ENCODE data around the gene ZNF560.

The ZNF560 gene

GRCh38 chr19:9485140-9485539 lies 13.3 kb downstream of the ZNF560 start:
- no peak overlapping the region for H3K4me3 ChIP-seq (ENCODE audit: low read depth, low read length)
- in situ Hi-C loops (cut with HindIII; ENCODE audit: low sequenced_read_pairs): no loop called here
- no peak for DNase-seq (ENCODE audit: low read depth)
- TF ChIP-seq, protein P1, sequence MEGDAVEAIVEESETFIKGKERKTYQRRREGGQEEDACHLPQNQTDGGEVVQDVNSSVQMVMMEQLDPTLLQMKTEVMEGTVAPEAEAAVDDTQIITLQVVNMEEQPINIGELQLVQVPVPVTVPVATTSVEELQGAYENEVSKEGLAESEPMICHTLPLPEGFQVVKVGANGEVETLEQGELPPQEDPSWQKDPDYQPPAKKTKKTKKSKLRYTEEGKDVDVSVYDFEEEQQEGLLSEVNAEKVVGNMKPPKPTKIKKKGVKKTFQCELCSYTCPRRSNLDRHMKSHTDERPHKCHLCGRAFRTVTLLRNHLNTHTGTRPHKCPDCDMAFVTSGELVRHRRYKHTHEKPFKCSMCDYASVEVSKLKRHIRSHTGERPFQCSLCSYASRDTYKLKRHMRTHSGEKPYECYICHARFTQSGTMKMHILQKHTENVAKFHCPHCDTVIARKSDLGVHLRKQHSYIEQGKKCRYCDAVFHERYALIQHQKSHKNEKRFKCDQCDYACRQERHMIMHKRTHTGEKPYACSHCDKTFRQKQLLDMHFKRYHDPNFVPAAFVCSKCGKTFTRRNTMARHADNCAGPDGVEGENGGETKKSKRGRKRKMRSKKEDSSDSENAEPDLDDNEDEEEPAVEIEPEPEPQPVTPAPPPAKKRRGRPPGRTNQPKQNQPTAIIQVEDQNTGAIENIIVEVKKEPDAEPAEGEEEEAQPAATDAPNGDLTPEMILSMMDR (IDR thresholded peaks at IDR 0.05; ENCODE audit: low read depth, low read length, missing control alignments): no peak

GRCh38 chr19:9474975-9475374 lies 23.4 kb downstream of the ZNF560 start:
- no peak overlapping the region for H3K4me3 ChIP-seq (ENCODE audit: low read depth, low read length)
- in situ Hi-C loops (cut with HindIII; ENCODE audit: low sequenced_read_pairs): no loop called here
- TF ChIP-seq, protein P1 (IDR thresholded peaks at IDR 0.05; ENCODE audit: low read depth, low read length, missing control alignments): no peak
- no peak for DNase-seq (ENCODE audit: low read depth)

DNA sequence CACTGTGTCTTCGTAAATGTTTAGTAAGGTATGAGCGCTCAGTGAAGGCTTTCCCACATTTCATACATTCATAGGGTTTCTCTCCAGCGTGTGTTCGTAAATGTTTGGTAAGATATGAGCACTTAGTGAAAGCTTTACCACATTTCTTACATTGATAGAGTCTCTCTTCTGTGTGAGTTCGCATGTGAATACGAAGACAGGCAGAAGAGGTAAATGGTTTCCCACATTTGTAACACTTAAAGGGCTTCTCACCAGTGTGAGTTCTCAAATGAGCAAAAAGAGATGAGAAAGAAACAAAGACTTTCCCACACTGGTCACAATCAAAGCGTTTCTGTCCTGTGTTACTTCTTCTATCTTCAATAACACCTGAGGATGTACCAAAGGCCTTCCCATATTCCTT lies 31.3 kb downstream of the ZNF560 start:
- in situ Hi-C loops (cut with HindIII; ENCODE audit: low sequenced_read_pairs): loop anchor here (5.0 kb wide), 1 partner anchor 40 kb away; no protein-coding TSS in a partner anchor
- TF ChIP-seq, protein P1 (IDR thresholded peaks at IDR 0.05; ENCODE audit: low read depth, low read length, missing control alignments): no peak
- H3K4me3 ChIP-seq (ENCODE audit: low read depth, low read length): no peak overlapping the region
- no peak for DNase-seq (ENCODE audit: low read depth)

DNA sequence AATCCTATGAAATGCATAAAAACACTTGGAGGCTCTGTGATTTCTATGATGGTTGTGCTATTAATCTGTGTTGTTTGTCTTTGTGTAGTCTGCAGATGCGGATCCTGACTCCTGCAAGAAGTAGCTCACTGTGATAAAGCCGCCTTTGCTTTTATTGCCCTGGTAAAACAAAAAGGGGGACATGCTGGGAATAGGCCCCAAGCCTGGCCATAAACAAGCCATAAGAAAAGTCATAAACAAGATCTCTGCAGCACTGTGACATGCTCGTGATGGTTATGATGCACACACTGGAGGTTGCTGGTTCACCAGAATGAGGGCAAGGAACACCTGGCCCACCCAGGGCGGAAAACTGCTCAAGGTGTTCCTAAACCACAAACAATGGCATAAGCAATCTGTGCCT lies 36.5 kb downstream of the ZNF560 start:
- in situ Hi-C loops (cut with HindIII; ENCODE audit: low sequenced_read_pairs): no loop called here
- TF ChIP-seq, protein P1 (IDR thresholded peaks at IDR 0.05; ENCODE audit: low read depth, low read length, missing control alignments): no peak
- H3K4me3 ChIP-seq (ENCODE audit: low read depth, low read length): no peak overlapping the region
- DNase-seq (ENCODE audit: low read depth): no peak

GRCh38 chr19:9456018-9456689 lies 42.3 kb downstream of the ZNF560 start:
- TF ChIP-seq, protein P1 (IDR thresholded peaks at IDR 0.05; ENCODE audit: low read depth, low read length, missing control alignments): no peak
- DNase-seq (ENCODE audit: low read depth): no peak
- H3K4me3 ChIP-seq (ENCODE audit: low read depth, low read length): no peak overlapping the region
- in situ Hi-C loops (cut with HindIII; ENCODE audit: low sequenced_read_pairs): no loop called here

DNA sequence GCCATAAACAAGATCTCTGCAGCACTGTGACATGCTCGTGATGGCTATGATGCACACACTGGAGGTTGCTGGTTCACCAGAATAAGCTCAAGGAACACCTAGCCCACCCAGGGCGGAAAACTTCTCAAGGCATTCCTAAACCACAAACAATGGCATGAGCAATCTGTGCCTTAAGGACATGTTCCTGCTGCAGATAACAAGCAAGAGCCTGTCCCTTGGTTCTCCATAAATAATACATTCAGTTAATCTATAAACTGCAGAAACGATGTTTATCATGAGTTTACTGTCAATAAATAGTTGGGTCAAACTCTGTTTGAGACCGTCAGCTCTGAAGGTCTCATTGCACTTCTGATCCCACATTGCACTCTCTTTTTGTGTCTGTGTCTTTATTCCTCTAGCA lies 44.5 kb downstream of the ZNF560 start:
- in situ Hi-C loops (cut with HindIII; ENCODE audit: low sequenced_read_pairs): no loop called here
- TF ChIP-seq, protein P1 (IDR thresholded peaks at IDR 0.05; ENCODE audit: low read depth, low read length, missing control alignments): no peak
- no peak for DNase-seq (ENCODE audit: low read depth)
- H3K4me3 ChIP-seq (ENCODE audit: low read depth, low read length): no peak overlapping the region
